Fibroblast of lung (primary cell): ENCODE data around the gene CSRNP3. TPM values are rescaled to one million over a fixed set of nuclear protein-coding genes. Genes with fewer than 3 reads are reported as not detected.

ENCODE experiments used
- DNase-seq, 2 donors: peaks; one replicate each; pipeline versions ENCODE4 v3.0.0 to v3.0.0-alpha.2; 2010; ENCODE audit warnings: low read depth in 2 of 2
- H2AFZ ChIP-seq: 2 replicates; pipeline ENCODE4 v1.5.1; 2012; ENCODE audit warnings: low read length, control low read depth, inconsistent platforms
- H3K27ac ChIP-seq: 2 replicates; pipeline ENCODE4 v1.5.1; 2011; ENCODE audit warnings: low read length, control low read depth; ENCODE audit not compliant: insufficient read depth
- H3K27me3 ChIP-seq: 2 replicates; pipeline ENCODE4 v1.5.1; 2011; ENCODE audit warnings: mild to moderate bottlenecking, low read length; ENCODE audit not compliant: control insufficient read depth, insufficient read depth
- H3K36me3 ChIP-seq: 2 replicates; pipeline ENCODE4 v1.5.1; 2011; ENCODE audit warnings: low read length; ENCODE audit not compliant: control insufficient read depth, insufficient read depth
- H3K4me1 ChIP-seq: 2 replicates; pipeline ENCODE4 v1.5.1; 2011; ENCODE audit warnings: low read length; ENCODE audit not compliant: control insufficient read depth, insufficient read depth; ENCODE audit errors: extremely low read depth
- H3K4me2 ChIP-seq: 2 replicates; pipeline ENCODE4 v1.5.1; 2011; ENCODE audit warnings: low read length, control low read depth; ENCODE audit not compliant: insufficient read depth; ENCODE audit errors: extremely low read depth
- H3K4me3 ChIP-seq, 4 experiments: fragments of 200-600 bp in 1 of 4; sonication (generic) in 1 of 4; replicated peaks in 1 of 4; 2 replicates each; pipeline ENCODE4 v1.5.1; 2011 to 2016; ENCODE audit warnings: low read length in 4 of 4, low read depth in 3 of 4, mild to moderate bottlenecking in 3 of 4, control low read depth in 2 of 4, inconsistent platforms in 1 of 4, mixed read lengths in 1 of 4; ENCODE audit not compliant: insufficient read depth in 1 of 4; ENCODE audit errors: control extremely low read depth in 1 of 4
- H3K79me2 ChIP-seq: 2 replicates; pipeline ENCODE4 v1.5.1; 2012; ENCODE audit warnings: mild to moderate bottlenecking, low read length, inconsistent platforms; ENCODE audit not compliant: control insufficient read depth, insufficient read depth
- H3K9ac ChIP-seq: 2 replicates; pipeline ENCODE4 v1.5.1; 2011; ENCODE audit warnings: mild to moderate bottlenecking, low read length, control low read depth; ENCODE audit not compliant: insufficient read depth
- H3K9me3 ChIP-seq: 2 replicates; pipeline ENCODE4 v1.5.1; 2012; ENCODE audit warnings: low read depth, low read length; ENCODE audit not compliant: control insufficient read depth, insufficient read depth
- H4K20me1 ChIP-seq: 2 replicates; pipeline ENCODE4 v1.5.1; 2011; ENCODE audit warnings: low read length; ENCODE audit not compliant: control insufficient read depth, insufficient read depth; ENCODE audit errors: extremely low read depth
- EZH2 ChIP-seq: IDR thresholded peaks from 2 replicates; pipeline ENCODE4 v1.5.1; 2012; ENCODE audit warnings: low read length, control low read depth, mild to moderate bottlenecking; ENCODE audit errors: missing control alignments
- polyA plus RNA-seq, 2 donors: library from polyadenylated mRNA; depleted of rRNA in 1 of 2; stranded (reverse) in 1 of 2; unstranded in 1 of 2; fragments of >200 nt; gene quantifications; 2 replicates each; pipeline ENCODE4 v1.2.1, GENCODE V29; 2011 to 2012; ENCODE audit warnings: missing spikeins in 1 of 2
- total RNA-seq: library from RNA; depleted of rRNA; stranded (reverse); fragments of >200 nt; gene quantifications from 2 replicates; pipeline ENCODE4 v1.2.1, GENCODE V29; 2014
- TF ChIP-seq, protein P1 (sequence below), 2 donors: IDR thresholded peaks in 1 of 2; conservative IDR thresholded peaks in 1 of 2; 1 replicate in 1 of 2; 2 replicates in 1 of 2; pipeline ENCODE4 v1.5.1; 2011 to 2012; ENCODE audit warnings: low read length in 2 of 2, control low read depth in 1 of 2, inconsistent platforms in 1 of 2, low read depth in 1 of 2, mild to moderate bottlenecking in 1 of 2

CSRNP3 gene
- total and polyA plus RNA-seq, 2 donors (not counting 1 experiment from before 2014, with no cell fraction given), result 0.66 to 1.1 TPM

DNA sequence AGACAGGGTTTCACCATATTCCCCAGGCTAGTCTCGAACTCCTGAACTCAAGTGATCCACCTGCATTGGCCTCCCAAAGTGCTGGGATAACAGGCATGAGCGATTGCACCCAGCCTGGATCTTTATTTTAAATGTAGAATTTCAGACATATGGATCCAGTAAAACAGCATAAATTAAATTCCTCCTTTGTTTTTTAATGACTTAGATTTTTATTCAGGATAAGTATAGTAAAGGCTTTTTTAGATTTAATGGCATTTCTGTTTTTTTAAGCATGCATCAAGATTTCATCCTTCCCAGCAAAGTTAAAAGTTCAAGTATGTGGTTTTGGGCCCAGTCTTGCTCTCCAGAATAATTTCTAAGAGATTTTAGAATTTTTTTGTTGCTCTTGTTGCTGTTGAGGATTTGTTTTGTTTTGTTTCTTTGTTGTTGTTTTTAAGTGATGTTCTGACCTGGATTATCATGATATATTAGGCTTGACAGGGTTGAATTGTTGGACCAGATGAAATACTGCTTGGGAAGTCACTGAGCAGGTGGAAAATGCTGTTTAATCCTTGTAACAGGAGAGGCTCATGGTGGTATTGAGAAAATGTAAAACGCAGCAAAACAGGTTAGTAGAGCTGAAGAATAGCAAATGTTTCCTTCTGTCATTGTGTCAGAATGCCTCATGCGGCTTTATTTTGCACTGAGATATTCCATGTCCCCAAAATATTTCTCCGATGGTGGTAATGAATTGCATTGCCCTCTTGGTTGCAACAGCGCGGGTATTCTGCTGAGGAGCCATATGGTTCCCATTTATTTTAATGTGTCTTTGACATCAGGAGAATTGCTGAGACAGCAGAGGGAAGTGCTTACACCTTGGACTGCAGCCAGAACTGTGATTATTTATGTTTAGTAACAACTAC, 176.7 kb downstream of the CSRNP3 start:
- Histone ChIP-seq H3K4me3 (no peak overlapping the region), H3K27me3 (no peaks in the 10 kb centered on the region), H3K4me2 (no peak overlapping the region), H3K9me3 (no peaks in the 10 kb centered on the region), H2AFZ (no peak overlapping the region), H3K4me1 (no peaks in the 10 kb centered on the region), H3K9ac (no peak overlapping the region), H3K27ac (no peak overlapping the region), H4K20me1 (no peaks in the 10 kb centered on the region), H3K79me2 (no peaks in the 10 kb centered on the region), H3K36me3 (no peaks in the 10 kb centered on the region)
- peak in 1 of 2 donors; percentile 31 for DNase-seq
- no peak for TF ChIP-seq EZH2
- TF ChIP-seq, protein P1, sequence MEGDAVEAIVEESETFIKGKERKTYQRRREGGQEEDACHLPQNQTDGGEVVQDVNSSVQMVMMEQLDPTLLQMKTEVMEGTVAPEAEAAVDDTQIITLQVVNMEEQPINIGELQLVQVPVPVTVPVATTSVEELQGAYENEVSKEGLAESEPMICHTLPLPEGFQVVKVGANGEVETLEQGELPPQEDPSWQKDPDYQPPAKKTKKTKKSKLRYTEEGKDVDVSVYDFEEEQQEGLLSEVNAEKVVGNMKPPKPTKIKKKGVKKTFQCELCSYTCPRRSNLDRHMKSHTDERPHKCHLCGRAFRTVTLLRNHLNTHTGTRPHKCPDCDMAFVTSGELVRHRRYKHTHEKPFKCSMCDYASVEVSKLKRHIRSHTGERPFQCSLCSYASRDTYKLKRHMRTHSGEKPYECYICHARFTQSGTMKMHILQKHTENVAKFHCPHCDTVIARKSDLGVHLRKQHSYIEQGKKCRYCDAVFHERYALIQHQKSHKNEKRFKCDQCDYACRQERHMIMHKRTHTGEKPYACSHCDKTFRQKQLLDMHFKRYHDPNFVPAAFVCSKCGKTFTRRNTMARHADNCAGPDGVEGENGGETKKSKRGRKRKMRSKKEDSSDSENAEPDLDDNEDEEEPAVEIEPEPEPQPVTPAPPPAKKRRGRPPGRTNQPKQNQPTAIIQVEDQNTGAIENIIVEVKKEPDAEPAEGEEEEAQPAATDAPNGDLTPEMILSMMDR (conservative IDR thresholded peaks at IDR 0.05 in 1 of 2, IDR thresholded peaks at IDR 0.05 in 1 of 2; ENCODE audit: low read depth in 1 of 2, low read length in 2 of 2), result no peak

DNA sequence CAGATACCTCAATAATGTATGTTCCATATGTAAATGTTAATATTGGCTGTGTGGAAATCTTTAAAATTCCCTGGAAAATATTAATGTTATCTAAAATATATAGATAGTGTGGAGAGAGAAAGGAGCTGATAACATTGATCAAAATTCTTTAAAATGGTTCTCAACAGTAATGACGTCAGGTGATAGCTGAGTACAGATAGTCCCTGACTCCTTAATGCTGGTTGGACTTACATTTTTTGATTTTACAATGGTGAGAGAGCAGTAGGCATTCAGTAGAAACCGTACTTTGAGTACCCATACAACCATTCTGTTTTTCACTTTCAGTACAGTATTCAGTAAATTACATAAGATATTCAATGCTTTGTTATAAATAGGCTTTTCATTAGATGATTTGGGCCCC, 177.9 kb downstream of the CSRNP3 start:
- Histone ChIP-seq H4K20me1 (no peaks in the 10 kb centered on the region), H3K4me3 (no peak overlapping the region), H3K9me3 (no peaks in the 10 kb centered on the region), H2AFZ (no peak overlapping the region), H3K27ac (no peak overlapping the region), H3K9ac (no peak overlapping the region), H3K27me3 (no peaks in the 10 kb centered on the region), H3K79me2 (no peaks in the 10 kb centered on the region), H3K4me2 (no peak overlapping the region), H3K36me3 (no peaks in the 10 kb centered on the region), H3K4me1 (no peaks in the 10 kb centered on the region)
- no peak for TF ChIP-seq EZH2
- TF ChIP-seq, protein P1 (conservative IDR thresholded peaks at IDR 0.05 in 1 of 2, IDR thresholded peaks at IDR 0.05 in 1 of 2; ENCODE audit: low read depth in 1 of 2, low read length in 2 of 2), result no peak
- DNase-seq, result no peak

- H3K4me2 ChIP-seq, result no peak overlapping the region
- H3K79me2 ChIP-seq, result no peaks in the 10 kb centered on the region
- H4K20me1 ChIP-seq, result no peaks in the 10 kb centered on the region
- no peak for TF ChIP-seq EZH2
- TF ChIP-seq, protein P1 (conservative IDR thresholded peaks at IDR 0.05 in 1 of 2, IDR thresholded peaks at IDR 0.05 in 1 of 2; ENCODE audit: low read depth in 1 of 2, low read length in 2 of 2), result no peak
- no peak overlapping the region for H3K4me3 ChIP-seq
- H3K4me1 ChIP-seq, result no peaks in the 10 kb centered on the region
- H3K27me3 ChIP-seq, result no peaks in the 10 kb centered on the region
- no peak overlapping the region for H3K27ac ChIP-seq
- no peaks in the 10 kb centered on the region for H3K36me3 ChIP-seq
- H2AFZ ChIP-seq, result no peak overlapping the region
- no peak overlapping the region for H3K9ac ChIP-seq
- no peaks in the 10 kb centered on the region for H3K9me3 ChIP-seq
- DNase-seq, result no peak
Measured at GRCh38 chr2:165648801-165649200, 179.3 kb downstream of the CSRNP3 start.
